Neural progenitor cell (in vitro differentiated cells): ENCODE results near the gene SNIP1.

ENCODE experiments used
- CTCF ChIP-seq: fragments of 200-600 bp; sonication (generic); IDR thresholded peaks from 2 replicates; pipeline ENCODE4 v1.5.1; 2017; ENCODE audit warnings: antibody characterized with exemption, mild to moderate bottlenecking
- EZH2phosphoT487 ChIP-seq: fragments of 200-600 bp; sonication (generic); IDR thresholded peaks from 2 replicates; pipeline ENCODE4 v1.6.1; 2017; ENCODE audit warnings: antibody characterized with exemption

DNA sequence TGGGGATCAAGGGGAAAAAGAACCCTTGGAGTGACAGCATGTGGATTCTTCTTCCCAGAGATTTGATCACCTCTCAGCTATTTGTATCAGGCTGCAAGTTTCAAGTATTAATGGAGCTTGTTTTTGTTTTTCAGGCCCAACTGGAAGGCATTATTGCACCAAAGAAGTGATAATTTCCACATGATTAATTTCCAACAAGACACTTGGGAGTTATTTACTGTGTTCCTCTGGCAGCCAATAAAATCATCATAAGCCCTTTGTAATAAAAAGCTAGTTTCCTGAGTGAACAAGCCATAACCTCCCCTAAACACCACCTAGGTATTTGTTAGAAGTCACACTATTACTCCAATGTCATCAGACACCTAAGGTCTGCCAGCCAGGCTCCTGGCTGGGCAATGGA, 10.8 kb upstream of the SNIP1 start:
- TF ChIP-seq EZH2phosphoT487 (no peak), CTCF (no peak)
